Non-pigmented ciliary epithelial cell (primary cell): ENCODE data around the gene RHBDD1.

ENCODE experiments used
- DNase-seq: peaks from one replicate; pipeline ENCODE4 v3.0.0-alpha.2; 2010; ENCODE audit warnings: low read depth

RHBDD1 gene

GRCh38 chr2:227035711-227036367, 200.0 kb downstream of the RHBDD1 start:
- DNase-seq = no peak

- no peak for DNase-seq
These were observed 200.7 kb downstream of the RHBDD1 start for GRCh38 chr2:227036527-227036926.

DNA sequence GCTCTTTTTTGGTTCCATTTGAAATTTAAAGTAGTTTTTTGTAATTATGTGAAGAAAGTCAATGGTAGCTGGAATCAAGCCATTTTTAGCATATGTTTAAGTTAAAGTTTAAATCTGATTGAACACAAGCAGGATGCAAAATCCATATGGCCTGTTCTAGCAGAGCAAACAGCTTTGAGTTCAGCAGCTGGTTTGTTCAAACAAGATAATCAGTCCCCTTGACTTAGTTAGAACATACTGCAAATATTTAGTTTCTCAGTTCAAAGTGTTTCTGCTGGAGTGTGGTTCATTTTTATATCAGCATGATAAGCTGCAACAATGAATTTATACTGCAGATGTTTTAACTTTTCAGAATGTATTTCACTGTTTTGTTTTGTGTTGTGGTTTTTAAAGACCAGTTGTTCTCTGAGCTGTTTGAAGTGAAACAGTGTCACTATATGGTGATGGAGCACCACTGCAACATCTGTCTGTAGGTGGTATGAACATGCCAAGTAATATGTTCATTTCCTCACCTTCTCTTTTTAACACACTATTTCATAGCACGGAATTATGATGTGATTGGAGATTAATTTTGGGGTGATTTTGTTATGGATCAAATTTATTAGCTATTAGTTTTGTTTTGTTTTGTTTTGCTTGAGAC, 202.8 kb downstream of the RHBDD1 start:
- DNase-seq = no peak

GRCh38 chr2:227043981-227044380, 208.1 kb downstream of the RHBDD1 start:
- DNase-seq = no peak
